NCI-H82 treated with DMSO at 0.1 percent for 48 hours (cell line): ENCODE results near the gene FAAP20.
A peak's percentile ranks its signal among the peaks of the same experiment; 100 is the strongest.

Experiments
- DNase-seq: peaks from one replicate; lab custom pipeline; 2025; ENCODE audit not compliant: unreplicated experiment; lab: John Stamatoyannopoulos, UW

The FAAP20 gene

DNA sequence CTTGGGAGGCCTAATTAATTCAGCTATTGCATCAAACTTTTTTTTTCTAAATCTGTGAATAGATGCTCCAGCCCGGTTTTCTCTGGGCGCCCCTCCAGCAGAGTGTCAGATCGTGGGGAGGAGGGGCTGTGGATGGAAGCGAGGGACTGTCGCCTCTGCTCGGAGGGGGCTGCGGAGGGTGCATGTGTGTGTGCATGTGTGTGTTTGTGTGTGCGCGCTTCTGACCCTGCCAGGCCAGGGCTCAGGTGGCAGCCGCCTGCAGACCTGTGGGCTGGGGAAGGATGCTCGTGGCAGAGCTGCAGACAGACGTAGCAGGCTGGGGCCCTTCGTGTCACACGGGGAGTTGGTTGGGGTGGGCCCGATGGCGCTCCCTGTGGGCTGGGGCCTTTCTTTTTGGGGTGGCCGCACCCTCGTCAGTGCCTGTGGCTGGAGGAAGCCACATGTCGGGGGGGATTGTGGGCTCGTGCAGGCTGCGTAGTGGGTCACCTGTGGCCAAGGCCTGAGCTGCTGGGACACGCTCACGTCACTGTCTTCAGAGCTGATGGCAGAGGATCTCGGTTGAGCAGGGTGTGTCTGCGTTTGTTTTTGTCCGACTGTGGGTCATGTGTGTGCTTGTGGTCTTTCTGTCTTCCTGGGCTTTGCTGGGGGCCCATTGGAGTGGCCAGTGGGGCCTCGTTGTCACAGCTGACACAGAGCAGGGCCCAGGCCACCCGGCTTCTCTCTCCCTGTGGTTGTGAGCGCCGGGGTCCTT lies 36.4 kb upstream of the FAAP20 start:
- no peak for DNase-seq

GRCh38 chr1:2229911-2230731 lies 35.5 kb upstream of the FAAP20 start:
- DNase-seq: no peak

GRCh38 chr1:2229037-2229864 lies 34.7 kb upstream of the FAAP20 start:
- DNase-seq: no peak

DNA sequence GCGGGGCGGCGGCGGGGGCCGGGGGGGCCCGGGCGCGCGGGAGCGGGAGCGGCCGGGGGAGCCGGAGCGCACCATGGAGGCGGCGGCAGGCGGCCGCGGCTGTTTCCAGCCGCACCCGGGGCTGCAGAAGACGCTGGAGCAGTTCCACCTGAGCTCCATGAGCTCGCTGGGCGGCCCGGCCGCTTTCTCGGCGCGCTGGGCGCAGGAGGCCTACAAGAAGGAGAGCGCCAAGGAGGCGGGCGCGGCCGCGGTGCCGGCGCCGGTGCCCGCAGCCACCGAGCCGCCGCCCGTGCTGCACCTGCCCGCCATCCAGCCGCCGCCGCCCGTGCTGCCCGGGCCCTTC lies 34.1 kb upstream of the FAAP20 start:
- DNase-seq: no peak

DNA sequence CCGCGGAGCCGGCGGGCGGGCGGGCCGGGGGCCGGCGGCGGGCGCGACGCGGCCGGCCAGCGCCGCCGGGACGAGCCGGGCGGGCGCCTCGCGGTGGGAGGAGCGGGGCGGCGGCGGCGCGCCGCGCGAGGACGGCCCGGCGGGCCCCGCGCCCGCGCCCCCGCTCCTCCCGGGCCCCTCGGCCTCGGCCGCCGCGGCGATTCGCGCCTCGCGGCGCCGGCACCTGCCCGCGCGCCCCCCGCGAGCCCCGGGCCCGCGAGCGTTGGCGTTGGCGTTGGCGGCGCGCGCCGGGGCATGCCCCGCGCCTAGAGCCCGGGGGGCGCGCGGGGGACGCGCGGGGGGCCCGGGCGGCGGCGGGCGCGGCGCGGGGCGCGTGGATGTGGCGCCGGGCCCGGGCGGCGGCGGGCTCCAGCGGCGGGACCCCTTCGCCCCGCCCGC lies 33.6 kb upstream of the FAAP20 start, which contains the start of gene SKI:
TSS of gene SKI (plus strand) at position 163 of the 438 bp plus-strand sequence. CDS start 448 bp downstream, outside the sequence.
- no peak for DNase-seq

DNA sequence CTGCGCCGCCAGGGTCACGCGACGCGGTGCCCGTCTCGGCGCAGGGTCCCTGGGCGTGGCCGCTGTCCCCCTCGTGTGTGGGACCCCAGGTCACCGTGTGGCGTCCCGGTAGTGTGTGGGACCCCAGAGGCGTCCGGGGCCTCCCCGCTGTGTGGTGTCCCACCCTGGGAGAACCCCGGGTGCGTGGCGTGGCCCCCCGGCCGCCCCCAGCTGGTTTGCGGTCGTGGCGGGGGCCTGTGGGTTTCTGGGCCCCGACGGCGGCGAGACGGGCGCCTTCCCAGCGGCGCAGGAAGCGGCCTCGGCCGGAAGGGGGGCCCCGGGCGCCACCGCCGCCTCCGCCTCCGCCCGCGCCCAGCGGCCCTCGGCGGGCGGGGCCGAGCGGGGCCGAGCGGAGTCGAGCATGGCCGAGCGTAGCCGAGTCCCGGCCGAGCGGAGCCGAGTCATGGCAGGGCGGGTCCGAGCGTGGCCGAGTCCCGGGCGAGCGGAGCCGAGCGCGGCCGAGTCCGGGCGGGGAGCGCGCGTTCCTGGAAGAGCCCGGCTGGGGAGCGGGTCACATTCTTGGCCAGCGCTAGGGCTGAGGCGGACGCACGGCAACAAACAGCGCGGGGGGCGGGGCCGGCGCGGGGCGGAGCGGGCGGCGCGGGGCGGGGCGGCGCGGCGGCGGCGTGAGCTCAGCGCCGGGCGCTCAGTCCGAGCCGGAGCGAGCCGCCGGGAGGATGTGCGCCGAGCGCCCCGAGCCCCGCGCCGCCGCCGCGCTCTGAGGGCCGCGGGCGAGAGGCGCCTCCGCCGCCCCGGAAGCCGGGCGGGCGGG lies 33.0 kb upstream of the FAAP20 start:
- peak; percentile 84 for DNase-seq

DNA sequence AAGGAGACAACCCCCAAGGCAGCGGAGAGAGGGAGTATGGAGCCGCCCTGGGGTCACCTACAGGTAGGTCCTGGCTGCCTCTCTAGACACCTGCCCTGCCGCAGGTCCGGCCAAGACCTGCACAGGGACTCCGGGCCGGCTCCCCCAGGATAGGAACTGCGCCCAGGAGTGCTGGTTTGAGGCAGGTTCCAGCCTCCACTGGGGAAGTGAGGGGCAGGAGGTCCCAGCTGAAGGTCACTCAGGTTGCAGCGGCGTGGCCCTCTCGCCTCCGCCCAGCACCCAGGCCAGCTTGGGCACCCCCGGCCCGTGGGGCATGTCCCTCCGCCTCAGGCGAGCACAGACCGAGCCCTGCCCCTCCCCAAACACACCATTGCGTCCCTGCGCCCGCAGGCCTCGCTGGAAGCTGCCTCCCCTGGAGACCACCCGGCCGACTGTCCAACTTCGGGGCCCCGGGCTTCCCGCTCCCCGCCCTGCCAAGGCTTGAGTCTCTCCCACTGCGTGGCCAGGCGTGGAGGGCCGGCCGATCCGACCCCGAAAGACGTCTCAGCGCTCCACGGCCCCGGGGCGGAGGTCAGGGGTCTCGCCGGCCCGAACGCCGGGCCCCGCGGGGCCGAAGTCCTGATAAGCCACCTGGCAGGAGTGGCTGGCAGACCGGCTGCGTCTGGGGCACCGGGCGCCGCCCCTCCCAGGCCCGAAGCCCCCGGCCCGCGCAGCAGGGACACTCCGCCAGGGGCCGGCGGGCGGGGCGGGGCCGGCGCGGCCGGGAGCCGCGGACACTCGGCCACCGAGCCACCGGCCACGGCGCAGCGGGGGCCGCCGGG lies 32.2 kb upstream of the FAAP20 start:
- DNase-seq: no peak

GRCh38 chr1:2224631-2225428 lies 30.3 kb upstream of the FAAP20 start:
- DNase-seq: no peak

- no peak for DNase-seq
Observed at GRCh38 chr1:2224170-2224584, 29.6 kb upstream of the FAAP20 start.

- DNase-seq: no peak
Observed at GRCh38 chr1:2221271-2221670, 26.7 kb upstream of the FAAP20 start.

GRCh38 chr1:2216767-2217058 lies 22.1 kb upstream of the FAAP20 start:
- DNase-seq: no peak

GRCh38 chr1:2215909-2216766 lies 21.6 kb upstream of the FAAP20 start:
- no peak for DNase-seq

GRCh38 chr1:2215329-2215728 lies 20.8 kb upstream of the FAAP20 start:
- DNase-seq: no peak

DNA sequence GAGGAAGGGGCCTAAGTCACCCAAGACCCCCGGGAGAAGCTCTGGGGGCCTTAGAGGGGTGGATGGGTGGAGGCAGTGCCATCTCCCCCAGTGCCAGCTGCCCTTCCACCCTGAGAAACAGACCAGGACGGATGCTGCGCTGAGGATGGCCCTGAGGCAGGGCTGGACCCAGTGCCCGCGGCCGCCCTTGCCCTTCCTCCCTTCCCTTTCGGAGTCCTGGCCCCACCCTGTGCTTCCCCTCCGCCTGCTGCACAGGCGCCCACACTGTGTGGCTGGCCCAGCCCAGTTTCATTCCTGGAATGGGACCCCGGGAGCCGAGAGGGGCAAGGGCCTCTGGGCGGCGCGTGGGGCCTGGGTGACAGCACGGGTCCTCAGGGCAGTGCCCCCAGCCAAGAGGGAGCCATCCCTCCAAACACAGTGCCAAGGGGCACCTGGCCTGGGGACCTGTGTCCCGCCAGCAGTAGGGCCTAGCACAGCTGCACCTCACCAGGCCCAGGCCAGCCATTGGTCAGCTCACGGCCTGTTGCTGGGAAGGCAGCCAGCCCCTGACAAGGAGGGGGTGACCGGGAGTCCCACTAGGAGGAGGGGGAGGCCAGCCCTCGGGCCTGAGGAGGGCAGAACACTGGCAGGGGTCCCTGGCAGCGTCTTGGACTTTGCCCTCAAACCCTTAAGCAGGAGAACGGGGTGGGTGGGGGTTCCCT lies 20.1 kb upstream of the FAAP20 start:
- DNase-seq: no peak

- no peak for DNase-seq
Observed at GRCh38 chr1:2213576-2214505, 19.3 kb upstream of the FAAP20 start.
